Omental fat pad (tissue), 4 donors: ENCODE results near the gene IGSF9. TPM values are rescaled to one million over a fixed set of nuclear protein-coding genes. Genes with fewer than 3 reads are reported as not detected.

ENCODE experiments used
- ATAC-seq: fragments of 150-250 bp; one replicate; pipeline ENCODE4 v1.9.1; 2016; ENCODE audit warnings: mild to moderate bottlenecking, moderate library complexity; ENCODE audit not compliant: low FRiP score
- DNase-seq: peaks from one replicate; pipeline ENCODE4 v3.0.0-alpha.2; 2019; ENCODE audit warnings: low spot score
- CTCF ChIP-seq, 3 donors: fragments of 450-650 bp; IDR thresholded peaks; one replicate each; pipeline ENCODE4 v1.5.1; 2016 to 2017; ENCODE audit warnings: antibody characterized with exemption in 3 of 3, mild to moderate bottlenecking in 3 of 3, moderate library complexity in 2 of 3
- total RNA-seq, 4 donors: library from RNA; depleted of rRNA; stranded (reverse); fragments of >200 nt; gene quantifications; one replicate each; pipeline ENCODE4 v1.1.0, GENCODE V29; 2016

Gene IGSF9
- total RNA-seq, 4 donors from 2014 or later: 4.3 to 11.0 (median 9.4) TPM; not detected in 1

DNA sequence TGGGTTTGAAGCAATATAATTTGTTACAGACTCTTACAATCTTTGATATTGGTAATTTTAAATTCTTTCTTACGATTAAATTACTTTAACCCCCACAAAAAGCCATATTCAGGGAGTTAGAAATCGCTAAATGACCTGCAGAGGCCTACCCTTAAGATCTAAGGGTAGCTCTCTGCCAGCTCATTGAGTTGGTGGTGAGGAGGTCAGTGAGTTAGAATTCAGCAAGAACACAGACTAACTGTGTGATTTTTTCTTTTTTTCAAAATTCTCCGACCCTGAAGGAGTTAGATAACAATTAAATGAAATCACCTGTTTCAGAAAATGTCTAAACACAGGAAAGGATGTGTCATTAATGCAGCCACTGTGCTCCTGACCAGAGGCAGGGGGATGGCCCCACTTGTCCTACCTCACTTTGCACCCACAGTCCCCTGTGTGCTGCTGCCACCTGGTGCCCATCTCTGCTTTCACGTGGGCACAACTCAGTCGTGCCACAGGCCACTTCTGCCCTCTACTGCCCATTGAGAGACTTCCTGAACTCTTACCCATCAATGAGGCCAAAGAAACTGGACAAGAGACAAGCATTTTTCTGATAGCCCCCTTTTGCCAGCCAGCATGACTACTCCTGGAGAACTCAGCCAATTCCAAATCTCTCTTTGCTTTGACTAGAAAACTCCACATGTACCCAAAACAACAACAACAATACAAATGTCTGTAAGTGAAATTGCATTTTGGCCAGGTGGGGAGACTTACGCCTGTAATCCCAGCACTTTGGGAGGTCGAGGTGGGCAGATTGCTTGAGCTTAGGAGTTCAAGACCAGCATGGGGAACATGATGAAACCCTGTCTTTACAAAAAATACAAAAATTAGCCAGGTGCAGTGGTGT is 53.9 kb downstream of the IGSF9 start:
- peak; percentile 66 for DNase-seq
- ATAC-seq: peak; percentile 93
- peak in 2 of 3 donors; percentile 93 to 96 for TF ChIP-seq CTCF (IDR thresholded peaks at IDR 0.05)

- TF ChIP-seq CTCF (IDR thresholded peaks at IDR 0.05): no peak
- DNase-seq: no peak
- no peak for ATAC-seq
Observed at GRCh38 chr1:159890390-159890789, 55.0 kb downstream of the IGSF9 start.

DNA sequence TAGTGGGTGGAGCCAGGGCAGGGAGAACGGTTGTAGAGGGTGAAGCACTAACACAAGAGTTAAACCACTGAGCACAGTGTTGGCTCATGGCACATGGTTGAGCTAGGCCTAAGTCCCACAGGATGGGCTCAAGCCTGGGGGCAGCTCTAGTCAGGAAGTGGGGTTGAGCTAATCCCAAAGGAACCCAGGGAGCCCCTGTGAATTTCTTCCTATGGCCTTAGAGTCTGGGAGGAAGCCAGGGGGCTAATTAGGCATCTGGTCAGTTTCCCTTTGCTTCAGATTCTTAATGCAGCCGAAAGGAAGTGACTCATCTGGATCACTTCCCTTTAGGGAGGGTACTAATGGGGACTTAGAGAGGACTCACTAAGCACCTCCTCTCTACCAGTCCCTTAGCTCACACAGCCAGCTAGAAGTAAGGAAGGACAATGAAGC is 55.6 kb downstream of the IGSF9 start:
- DNase-seq (no peak), ATAC-seq (peak; percentile 59)
- no peak for TF ChIP-seq CTCF (IDR thresholded peaks at IDR 0.05)

- TF ChIP-seq CTCF (IDR thresholded peaks at IDR 0.05): no peak
- no peak for DNase-seq
- ATAC-seq: no peak
Observed at GRCh38 chr1:159889202-159889601, 56.2 kb downstream of the IGSF9 start.

DNA sequence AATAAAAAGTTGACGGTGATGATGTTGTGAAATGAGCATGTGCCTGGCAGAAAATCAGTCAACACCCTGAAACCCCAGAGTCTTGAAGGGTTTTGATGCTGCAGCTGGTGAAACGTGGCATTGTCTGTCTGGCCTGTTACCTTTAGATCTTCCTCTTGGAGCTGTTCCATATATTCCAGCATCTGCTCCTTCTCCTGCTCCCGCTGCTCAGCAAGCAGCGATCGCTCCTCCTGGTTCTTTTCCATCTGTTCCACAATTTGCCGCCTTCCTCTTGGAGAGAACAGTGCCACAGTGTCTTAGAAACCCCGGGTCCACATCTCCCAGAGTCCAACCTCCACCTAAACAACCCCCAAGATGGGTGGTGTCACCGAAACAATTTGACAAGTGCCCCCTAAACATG is 61.1 kb downstream of the IGSF9 start:
- TF ChIP-seq CTCF (IDR thresholded peaks at IDR 0.05): no peak
- DNase-seq: no peak
- ATAC-seq: no peak

GRCh38 chr1:159883134-159883533 is 62.3 kb downstream of the IGSF9 start:
- ATAC-seq: no peak
- TF ChIP-seq CTCF (IDR thresholded peaks at IDR 0.05): no peak
- no peak for DNase-seq

DNA sequence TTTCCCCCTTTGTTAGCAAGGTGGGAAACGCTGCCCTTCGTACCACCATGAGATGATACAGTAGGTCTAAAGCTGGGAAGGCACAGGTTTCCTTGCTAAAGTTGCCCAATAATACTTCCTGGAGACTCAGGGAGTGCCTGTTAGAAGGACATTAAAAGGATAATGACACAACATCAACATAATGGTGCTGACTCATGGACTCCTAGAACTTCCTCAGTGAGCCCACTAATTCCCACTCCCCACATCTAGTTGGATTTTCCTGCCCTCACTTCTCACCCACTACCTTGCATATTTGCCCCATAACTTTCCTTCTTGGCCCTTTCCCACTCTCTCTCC is 62.9 kb downstream of the IGSF9 start:
- no peak for TF ChIP-seq CTCF (IDR thresholded peaks at IDR 0.05)
- ATAC-seq (peak; percentile 39), DNase-seq (no peak)
